ELR (cell line): ENCODE data around the gene EFTUD2.

Experiments
- DNase-seq: peaks from one replicate; pipeline ENCODE4 v3.0.0-alpha.2; 2015; ENCODE audit warnings: low read depth

EFTUD2 gene

DNA sequence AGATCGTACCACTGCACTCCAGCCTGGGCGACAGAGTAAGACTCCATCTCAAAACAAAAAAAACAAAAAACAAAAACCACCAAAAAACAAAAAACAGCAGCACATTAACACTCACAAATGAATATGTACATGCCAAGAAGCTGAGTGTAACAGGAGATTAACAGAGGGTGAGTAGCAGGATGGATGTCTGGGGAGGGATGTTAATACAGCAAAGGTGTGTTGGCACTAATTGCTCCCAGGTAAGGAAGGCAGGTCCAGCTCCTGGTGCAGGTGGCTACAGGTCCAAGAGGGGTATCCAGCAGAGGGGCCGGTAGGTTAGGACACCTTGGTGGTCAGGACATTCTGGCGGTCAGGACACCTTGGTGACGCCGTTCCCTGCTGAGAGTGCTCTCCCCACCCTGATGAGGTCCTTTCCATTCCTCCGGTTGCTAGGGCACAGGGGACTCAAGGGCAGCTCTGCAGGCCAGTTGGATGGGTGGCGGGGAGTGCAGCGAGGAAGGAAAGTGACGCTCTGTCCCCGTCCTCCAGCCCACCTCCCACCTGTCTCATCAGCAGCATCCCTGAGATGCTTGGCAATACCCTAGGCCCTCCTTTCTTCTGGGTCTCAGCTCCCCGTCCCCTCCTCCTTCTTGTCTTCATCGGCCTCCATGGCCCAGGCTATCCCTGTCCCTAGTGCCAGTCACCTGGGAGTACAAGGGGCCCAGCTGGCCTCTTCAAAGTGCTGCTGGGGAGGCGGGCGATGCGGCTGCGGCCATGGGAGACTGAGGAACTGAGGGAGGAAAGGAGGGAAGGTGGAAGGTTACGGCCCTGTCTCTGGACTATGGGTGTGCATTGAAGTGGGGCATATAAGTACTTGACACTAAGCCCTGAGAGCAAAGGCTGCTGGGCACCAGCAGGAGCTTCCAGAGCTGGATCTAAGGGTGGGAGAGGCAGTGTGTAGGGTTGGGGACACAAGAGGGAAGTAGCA lies 26.8 kb upstream of the EFTUD2 start:
- no peak for DNase-seq

DNA sequence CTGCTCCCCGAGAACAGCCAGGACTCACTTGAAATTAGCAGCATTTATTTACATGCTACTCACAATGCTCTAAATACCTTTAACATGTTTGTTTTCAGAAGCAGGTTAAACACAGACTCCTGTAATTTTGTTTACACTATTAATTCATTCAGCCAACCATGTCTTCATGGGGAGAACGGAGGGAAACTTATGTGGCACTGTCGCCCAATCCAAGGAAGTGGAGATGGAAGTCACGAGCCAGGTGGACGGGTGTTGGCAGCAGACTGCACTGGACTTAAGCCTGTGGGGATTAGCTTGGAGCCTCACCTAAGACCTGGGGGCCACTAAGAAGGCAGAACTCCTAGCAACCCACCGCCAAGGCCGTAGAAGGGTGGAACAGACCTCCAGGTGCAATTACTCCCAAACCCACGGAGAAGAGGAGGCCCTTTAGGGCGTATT lies 24.9 kb upstream of the EFTUD2 start:
- DNase-seq: no peak

DNA sequence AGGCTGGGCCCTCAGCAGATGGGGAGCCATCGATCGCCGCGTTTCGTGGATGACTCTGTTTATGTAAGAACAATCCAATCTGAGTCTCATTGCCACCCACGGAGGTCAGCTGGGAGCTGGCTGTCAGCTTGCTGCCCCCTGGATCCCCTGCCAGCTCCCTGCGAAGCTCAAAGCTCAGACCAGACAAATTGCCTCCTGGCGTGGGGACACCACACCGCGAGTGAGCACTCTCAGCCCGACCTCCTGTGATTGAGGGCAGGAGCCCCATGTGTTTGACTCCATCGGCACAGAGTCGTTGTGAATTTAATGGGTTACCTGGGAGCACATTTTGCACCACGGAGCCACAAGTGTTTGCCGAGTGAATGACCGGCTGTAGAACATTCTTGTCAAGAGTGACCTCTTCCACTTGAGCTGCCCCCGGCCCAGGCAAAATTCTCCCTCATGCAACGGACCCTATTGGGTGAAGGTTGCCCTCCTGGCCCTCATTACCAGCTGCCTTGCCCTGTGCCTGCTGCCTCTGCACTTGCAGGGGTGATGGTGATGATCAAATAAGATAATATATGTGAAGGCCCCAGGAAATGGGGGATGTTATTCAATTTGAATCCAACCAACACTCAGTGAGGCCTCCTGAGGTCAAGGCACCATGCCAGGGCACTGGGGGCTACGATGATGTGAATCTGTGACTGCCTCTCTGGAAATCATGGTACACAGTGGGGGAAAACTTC lies 23.7 kb upstream of the EFTUD2 start:
- no peak for DNase-seq

DNA sequence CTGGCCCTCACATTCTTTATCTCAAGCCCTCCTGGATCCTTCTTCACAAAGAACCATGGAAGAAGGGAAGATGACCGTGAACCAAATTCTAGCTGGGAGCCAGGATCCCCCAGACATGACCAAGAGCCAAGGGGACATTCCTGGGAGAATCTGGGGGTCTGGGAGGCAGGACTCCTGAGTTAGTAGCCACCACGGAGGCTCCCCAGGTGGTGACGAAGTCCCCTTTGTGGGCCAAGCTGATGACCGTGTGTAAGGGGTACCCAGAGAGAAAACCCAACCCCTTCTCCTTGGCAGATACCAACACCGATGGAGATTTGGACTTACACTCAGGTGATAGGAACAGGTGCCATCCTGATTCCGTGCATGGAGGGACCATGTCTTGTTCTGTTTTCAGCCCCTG lies 22.9 kb upstream of the EFTUD2 start:
- no peak for DNase-seq

DNA sequence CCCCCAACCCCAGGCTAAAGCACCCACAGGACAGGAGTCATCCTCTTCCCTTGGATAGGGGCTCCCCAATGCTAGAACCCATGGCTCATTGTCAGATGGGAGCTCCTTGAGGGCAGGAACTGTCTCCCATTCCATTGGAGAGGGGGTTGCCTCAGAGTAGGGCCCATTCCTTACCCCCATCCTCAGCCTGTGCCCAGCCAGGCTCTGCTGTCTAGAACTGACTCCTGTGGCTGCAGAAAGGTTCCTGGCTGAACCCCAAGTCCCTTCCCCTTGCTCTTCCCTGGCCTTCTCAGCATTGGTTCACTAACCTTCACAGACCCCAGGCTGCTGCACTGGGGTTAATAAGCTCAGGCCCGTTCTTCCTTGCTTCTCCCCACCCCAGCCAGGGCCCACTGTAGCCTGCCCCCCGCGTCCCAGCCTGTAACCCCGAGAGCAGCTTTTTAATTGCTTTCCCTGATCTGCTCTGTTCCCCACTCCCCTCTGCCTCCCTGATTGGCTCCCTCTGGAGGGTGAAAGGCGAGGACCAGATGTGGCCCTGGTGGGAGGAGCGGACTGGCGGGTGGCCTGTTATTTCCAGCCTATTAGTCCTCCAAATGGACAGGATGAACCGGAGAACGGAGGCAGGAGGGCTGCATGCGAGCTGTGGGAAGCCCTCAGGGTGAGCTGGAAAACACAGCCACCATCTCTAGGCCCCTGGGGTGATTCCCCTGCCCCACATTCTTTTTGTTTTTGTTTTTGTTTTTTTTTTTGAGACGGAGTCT lies 22.1 kb upstream of the EFTUD2 start:
- DNase-seq: no peak

DNA sequence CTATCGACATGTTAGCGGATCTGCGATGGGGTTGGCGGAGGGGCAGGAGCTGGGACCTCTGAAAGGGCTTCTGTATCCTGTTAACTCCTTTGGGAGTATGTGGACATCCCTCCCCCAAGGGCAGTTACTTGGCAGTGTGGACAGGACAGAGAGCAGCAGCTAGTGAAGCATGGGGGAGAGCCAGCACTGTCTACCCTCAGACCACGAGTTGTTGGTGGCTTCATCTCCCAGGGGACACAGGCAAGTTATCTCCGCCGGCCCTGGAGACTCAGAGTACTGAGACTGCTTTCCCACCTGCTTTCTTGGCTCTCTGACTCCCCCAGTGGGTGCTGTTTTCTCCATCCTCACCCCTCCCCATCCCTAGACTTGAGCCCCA lies 21.3 kb upstream of the EFTUD2 start:
- DNase-seq: no peak

DNA sequence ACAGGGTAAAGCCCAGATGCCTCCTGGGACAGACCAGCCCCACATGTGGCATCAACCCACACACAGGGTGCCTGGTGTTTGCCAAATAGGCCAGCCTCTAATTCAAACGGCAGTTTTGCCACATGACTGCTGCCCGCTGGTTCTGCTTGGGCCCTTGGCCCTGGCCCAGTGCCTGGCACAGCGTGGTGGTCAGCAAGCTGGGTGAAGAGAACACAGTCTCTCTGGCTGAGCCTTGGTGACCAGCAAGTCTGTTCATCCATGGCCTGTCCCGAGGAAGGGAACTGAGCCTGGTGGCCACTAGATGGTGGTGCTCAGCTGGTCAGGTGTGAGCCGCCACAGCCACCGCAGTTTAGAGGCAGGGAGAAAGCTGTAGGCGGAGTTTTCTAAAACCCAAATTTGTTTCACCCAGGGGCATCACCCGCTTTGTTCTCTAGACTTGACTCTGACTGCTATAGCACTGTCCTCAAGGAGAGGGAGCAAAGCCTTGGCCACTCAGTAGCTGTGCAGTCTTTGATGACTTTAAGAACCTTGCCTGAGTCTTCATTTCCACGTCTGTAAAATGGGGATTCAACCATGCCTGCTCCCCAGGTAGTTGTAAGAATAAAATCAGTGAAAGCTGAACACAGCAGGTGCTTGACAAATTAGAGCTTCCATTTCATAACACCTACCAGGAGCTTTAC lies 20.8 kb upstream of the EFTUD2 start:
- DNase-seq: peak; percentile 87

DNA sequence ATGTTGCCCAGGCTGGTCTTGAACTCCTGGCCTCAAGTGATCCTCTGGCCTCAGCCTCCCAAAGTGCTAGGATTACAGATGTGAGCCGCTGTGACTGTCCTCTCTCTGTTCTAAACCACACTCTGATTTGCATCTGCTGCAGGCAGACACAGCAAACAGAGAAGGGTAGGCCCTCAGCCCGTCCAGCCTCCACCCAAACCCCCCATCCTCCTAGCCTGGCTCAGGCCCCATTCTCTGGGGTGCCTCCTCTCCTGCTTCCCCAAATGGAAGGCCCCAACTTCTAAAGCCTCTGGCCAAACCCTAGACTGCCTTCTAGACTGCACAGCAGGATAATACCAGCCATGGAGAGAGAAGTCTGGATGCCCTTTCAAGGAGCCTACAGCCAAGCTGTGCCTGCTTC lies 20.2 kb upstream of the EFTUD2 start:
- no peak for DNase-seq

DNA sequence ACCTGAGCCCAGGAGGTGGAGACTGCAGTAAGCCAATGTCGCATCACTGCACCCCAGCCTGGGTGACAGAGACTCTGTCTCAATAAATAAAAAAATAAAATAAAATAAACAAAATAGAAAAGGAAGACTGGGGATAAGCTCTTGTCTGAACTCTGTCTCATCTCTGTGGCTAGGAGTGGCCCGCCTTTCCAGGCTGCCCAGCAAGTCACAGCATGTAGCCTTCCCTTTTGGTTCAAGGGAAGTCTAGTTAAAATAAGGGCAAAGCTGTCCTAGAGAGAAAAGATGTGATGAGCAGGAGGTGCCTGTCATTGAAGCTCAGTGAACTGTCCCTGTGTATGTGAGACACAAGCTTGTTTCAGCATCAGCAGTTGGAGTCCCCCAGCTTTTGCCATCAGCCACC lies 18.8 kb upstream of the EFTUD2 start:
- no peak for DNase-seq

DNA sequence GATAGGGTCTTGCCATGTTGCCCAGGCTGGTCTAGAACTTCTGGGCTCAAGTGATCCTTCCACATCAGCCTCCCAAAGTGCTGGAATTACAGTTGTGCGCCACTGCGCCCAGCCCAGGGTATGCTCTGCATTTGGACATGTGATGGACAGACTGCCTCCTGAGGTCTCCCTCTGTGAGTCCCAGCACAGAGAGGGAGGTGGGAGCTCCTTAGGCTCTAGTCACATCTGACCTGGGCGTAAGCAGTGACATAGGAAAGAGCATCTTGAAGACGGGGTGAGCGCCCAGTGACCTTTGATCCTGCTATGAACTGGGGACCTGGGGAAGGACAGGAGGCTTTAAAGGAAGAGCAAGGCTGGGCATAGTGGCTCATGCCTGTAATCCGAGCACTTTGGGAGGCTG lies 18.2 kb upstream of the EFTUD2 start:
- no peak for DNase-seq

DNA sequence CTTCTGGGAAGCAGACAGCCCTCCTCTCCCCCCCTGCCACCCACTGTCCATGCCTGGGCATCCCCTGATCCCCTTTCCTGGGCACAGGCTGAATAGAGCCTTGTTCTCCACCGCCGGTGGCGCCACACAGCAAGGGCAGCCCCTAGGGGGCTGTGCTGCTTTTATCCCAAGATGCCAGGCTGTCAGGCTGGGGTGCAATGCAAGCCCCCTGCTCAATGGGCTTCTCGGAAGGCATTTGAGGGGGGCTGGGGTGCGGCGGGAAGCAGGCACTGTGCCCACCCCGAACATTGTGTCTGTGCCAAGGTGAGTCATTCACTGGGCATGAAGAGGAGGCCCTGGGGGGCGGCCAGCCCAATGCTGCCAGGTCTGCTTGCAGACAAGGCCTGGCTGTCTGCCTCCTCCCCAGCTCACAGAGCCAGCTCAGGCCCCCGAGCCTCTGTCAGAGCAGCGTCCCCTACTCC lies 17.6 kb upstream of the EFTUD2 start:
- DNase-seq: no peak

DNA sequence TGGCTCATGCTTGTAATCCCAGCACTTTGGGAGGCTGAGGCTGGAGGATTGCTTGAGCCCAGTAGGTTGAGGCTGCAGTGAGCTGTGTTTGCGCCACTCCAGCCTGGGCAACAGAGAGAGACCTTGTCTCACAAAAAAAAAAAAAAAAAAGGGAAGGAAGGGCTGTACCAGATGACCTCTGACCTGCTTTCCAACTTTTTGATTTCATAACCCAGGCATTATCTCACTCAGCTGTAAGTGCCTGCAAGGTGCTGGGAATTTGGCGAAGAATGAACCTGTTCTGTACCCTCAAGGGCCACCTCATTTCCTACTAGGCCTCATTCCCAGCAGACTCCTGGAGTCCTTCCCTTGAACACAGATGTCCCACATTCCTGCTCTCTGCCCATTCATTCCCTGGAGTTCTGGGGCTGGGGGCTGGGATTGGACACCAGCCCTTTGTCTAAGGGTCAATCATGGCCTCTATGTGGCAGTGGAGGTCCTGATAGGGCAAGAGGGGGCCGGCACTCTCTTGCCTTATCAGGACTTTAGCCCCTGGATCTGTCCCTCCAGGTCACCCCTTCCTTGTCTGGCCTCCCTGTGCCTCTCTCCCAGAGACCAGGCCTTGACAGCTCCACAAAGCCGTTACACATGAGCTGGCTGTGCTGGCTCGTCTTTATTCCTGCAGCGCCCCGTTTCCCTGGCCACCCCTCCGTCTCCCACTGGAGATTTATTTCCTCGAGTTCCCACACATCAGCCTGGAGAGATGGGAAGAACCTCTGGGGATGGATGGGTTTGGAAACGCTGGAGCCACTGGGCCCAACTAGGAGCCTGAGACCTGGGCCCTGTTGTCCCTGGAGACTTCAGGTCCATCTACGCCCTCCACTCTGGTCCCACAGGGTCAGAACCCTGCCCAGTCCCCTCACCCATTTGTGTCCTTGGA lies 16.9 kb upstream of the EFTUD2 start:
- no peak for DNase-seq

DNA sequence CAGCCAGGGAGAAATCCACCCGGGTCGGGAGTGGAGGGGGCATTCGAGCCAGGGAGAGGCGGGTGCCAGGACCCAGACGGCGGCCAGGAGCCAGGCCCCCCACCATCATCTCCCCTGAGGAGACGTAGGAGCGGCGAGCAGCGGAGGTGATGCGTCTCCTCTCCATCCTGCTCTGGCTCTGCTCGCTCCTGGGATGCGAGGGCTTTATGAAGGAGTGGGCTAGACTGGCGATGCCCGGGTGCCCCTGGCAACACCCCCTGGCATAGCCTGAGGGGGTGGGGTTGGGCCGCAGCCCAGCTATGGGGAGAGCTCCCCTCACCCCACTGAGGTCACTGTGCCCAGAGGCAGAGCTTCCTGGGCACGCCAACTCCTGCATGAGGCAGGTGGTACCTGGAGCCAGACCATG lies 16.1 kb upstream of the EFTUD2 start, which contains the start of gene GFAP:
TSS of gene GFAP (minus strand) at position 180 of the 406 bp plus-strand sequence. CDS start at position 166, 14 bp downstream.
- no peak for DNase-seq

DNA sequence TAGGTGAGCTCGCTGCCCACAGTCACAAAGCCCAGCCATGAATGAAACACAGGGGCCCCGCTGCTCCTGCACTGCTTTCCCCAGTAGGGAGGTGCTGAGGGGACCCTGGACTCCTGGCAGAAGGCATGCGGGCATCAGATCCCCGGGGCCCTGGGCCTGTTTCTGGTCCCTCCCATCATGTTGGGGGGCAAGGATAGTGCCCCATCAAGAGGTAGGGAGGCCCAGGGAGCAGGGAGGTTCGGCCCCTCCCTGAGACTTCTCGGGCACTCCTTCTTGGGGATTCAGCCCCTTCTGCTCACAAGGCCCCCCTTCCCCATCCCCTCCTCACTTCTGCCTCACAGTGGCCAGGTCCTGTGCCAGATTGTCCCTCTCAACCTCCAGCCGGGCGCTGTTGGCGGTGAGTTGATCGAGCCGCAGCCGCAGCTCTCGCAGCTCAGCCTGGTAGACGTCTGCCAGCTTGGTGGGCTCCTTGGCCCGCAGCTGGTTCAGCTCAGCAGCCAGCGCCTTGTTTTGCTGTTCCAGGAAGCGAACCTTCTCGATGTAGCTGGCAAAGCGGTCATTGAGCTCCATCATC lies 15.5 kb upstream of the EFTUD2 start:
- no peak for DNase-seq

DNA sequence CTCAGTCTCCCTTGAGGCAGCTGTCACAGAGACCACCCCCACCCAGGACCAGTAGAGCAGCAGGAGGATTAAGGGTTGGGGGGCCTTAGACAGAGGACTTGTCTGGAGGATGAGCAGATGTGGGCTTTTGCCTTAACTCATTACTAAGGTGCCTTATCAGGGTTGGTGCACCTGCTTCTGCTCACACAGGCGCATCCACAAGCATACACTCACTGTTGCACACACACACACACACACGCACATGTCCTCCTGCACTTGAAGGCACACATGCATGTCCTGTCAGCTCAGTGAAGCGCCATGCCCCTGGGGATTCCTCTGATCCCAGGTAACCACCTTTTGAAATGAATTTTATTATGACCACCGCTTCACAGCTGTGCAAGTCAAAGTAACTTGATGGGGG lies 14.9 kb upstream of the EFTUD2 start:
- no peak for DNase-seq

DNA sequence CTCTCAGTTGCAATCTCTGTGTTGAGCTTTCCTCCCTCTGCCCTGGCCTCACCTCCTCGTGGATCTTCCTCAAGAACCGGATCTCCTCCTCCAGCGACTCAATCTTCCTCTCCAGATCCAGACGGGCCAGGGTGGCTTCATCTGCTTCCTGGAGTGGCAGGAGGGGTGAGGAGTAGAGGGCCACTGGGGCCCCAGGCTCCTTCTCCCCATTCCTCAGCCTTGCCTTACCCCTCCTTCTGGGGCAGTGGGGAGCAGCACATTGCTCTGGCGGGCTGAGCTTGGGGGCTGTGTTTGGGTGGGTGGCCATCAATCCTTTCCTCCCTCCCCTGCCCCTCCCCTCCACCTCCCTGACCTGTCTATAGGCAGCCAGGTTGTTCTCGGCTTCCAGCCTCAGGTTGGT lies 14.4 kb upstream of the EFTUD2 start:
- no peak for DNase-seq

DNA sequence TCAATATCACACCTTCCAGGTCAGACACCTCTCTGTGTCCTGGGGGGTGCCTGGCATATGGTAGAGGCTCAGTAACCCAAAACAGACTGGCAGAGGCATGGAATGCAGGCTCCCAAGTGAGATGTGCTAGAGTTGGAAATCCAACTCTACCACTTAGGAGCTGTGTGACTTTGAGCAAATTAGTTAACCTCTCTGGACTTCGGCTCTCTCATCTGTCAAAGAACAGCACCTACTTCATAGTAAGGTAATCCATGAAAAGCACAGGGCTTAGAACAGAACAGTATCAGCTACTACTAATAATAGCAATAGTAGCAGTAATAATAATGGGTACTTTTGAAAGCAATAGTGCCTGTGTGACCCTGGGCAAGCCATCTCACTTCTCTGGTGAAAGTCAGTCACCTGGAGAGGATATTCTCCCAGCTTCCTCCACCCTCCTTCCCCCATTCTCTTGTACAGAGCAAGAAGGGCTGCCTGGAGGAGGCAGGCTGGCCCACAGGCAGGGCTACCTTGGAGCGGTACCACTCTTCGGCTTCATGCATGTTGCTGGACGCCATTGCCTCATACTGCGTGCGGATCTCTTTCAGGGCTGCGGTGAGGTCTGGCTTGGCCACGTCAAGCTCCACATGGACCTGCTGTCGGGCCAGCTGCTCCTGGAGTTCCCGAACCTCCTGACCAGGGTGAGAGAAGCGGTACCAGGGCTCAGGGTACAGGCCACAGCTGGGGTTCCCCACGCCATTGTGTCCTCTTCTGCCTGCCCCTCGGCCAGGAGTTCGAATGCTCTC lies 13.7 kb upstream of the EFTUD2 start:
- DNase-seq: no peak

DNA sequence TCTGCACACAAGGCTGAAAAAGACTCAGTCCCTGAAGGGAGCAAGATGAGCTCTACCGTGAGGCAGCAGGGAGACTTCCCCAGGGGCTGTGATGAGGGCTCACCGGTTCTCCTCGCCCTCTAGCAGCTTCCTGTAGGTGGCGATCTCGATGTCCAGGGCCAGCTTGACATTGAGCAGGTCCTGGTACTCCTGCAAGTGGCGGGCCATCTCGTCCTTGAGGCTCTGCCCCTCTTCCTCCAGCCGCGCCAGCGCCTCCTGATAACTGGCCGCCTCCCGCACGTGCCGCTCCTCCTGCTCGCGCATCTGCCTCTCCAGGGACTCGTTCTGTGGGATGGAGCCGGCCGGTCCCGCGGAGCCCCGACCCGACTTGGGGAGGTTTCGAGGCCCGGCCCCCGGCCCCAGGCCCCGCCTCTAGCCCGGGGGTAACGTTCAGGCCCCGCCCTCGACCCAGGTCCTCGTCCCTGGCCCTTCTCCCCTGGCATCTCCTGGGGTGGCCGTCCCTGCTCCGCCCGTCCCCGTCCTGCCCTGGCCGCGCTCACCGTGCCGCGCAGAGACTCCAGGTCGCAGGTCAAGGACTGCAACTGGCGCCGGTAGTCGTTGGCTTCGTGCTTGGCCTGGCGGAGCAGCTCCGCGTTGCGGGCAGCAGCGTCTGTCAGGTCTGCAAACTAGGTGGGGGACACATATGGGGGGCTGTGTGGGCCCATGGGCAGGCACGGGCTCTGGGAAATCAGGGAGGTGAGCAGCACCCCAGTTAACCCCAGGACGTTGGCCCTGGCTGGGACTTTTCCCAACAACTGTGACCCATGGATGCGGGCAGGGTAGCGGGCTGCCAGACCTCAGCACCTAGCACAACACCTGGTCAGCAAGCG lies 12.1 kb upstream of the EFTUD2 start:
- DNase-seq: peak; percentile 69
